Measurements from ENCODE around the gene CTAGE8. TPM values are rescaled to one million over a fixed set of nuclear protein-coding genes. Genes with fewer than 3 reads are reported as not detected.
"Not testable (repeated sequence)": the region's sequence is repeated elsewhere in the genome, so short reads cannot be mapped to it uniquely, and the experiment has no call there.

CTAGE8 gene, protein sequence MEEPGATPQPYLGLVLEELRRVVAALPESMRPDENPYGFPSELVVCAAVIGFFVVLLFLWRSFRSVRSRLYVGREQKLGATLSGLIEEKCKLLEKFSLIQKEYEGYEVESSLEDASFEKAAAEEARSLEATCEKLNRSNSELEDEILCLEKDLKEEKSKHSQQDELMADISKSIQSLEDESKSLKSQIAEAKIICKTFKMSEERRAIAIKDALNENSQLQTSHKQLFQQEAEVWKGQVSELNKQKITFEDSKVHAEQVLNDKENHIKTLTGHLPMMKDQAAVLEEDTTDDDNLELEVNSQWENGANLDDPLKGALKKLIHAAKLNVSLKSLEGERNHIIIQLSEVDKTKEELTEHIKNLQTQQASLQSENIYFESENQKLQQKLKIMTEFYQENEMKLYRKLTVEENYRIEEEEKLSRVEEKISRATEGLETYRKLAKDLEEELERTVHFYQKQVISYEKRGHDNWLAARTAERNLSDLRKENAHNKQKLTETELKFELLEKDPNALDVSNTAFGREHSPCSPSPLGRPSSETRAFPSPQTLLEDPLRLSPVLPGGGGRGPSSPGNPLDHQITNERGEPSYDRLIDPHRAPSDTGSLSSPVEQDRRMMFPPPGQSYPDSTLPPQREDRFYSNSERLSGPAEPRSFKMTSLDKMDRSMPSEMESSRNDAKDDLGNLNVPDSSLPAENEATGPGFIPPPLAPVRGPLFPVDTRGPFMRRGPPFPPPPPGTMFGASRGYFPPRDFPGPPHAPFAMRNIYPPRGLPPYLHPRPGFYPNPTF
- total RNA-seq = 1 to 10 TPM in 1 of 5 donors, under 1 TPM in 1, not detected in 3; 0.66 to 1.2 TPM
- total RNA-seq (2013) = 0.20 TPM

DNA sequence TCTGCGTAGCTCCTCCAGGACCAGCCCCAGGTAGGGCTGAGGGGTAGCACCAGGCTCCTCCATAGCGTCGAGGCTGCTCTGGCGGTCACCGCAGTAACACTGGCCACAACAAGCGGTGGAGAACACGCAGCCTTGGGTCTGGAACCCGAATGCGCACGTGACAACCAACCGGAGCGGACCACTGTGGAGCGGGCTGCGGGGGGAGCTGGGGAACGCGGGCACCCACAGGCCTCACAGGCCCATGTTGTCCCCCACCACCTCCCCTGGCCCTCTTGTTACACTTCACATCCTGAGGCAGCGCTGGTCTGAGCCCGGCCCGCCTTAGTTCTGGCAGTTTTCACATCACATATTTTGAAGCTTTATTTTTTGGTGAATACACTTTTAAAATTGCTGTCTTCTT, at the start of gene CTAGE8:
Gene CTAGE8 (minus strand): TSS at position 101 of the 400 bp plus-strand sequence. CDS start 38 bp downstream, at position 63.
- H3K36me3 Mint-ChIP-seq; H3K4me3 ChIP-seq (ENCODE audit: control insufficient read depth in 1 of 2, extremely low read depth in 1 of 2, low read length in 1 of 2); DNase-seq; H3K27ac Mint-ChIP-seq; H3K27ac ChIP-seq (ENCODE audit: low read length); H3K9me3 Mint-ChIP-seq; H3K4me1 ChIP-seq (ENCODE audit: control insufficient read depth in 1 of 2, extremely low read depth in 1 of 2, insufficient read depth in 2 of 2, low read length in 2 of 2); CTCF ChIA-PET; ATAC-seq (replicated peaks in 1 of 4); H3K27me3 Mint-ChIP-seq; H3K9me3 ChIP-seq; H3K4me3 Mint-ChIP-seq; H3K27me3 ChIP-seq (replicated peaks in 1 of 2; ENCODE audit: control insufficient read depth in 2 of 2, extremely low read depth in 1 of 2, insufficient read depth in 2 of 2, low read length in 1 of 2); POLR2A ChIA-PET; H3K36me3 ChIP-seq (ENCODE audit: control insufficient read depth in 2 of 2, extremely low read depth in 1 of 2, insufficient read depth in 1 of 2, low read length in 1 of 2); H3K4me1 Mint-ChIP-seq: not testable (repeated sequence)
- no CpG with 5 or more reads among the region's 19 CpGs for WGBS (ENCODE audit: insufficient coverage)

DNA sequence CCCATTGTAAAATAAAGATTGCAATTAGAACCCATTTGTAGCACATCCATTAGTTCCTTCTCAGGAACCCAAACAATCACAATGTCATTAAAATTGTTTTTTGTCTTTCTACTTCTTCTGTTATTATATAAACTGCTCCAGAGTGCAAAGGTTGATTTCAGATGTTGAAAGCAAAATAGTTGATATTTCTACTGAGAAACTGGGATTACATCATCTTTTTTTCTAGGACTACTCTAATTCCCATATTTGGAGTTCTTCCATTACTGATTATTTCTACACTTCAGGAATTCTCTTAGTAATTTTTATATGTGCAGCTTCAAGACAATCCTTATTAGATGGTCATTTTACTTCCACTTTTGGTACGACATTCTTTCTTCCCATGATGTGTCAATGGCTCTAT, 48.4 kb upstream of the CTAGE8 start:
- POLR2A ChIA-PET; H3K9me3 Mint-ChIP-seq; H3K27me3 ChIP-seq (replicated peaks in 1 of 2; ENCODE audit: control insufficient read depth in 2 of 2, extremely low read depth in 1 of 2, insufficient read depth in 2 of 2, low read length in 1 of 2); DNase-seq; ATAC-seq (replicated peaks in 1 of 4); H3K4me3 Mint-ChIP-seq; H3K27ac Mint-ChIP-seq; H3K36me3 Mint-ChIP-seq; H3K4me1 Mint-ChIP-seq; H3K36me3 ChIP-seq (ENCODE audit: control insufficient read depth in 2 of 2, extremely low read depth in 1 of 2, insufficient read depth in 1 of 2, low read length in 1 of 2); H3K4me3 ChIP-seq (ENCODE audit: control insufficient read depth in 1 of 2, extremely low read depth in 1 of 2, low read length in 1 of 2); CTCF ChIA-PET; H3K27ac ChIP-seq (ENCODE audit: low read length); H3K9me3 ChIP-seq; H3K27me3 Mint-ChIP-seq; H3K4me1 ChIP-seq (ENCODE audit: control insufficient read depth in 1 of 2, extremely low read depth in 1 of 2, insufficient read depth in 2 of 2, low read length in 2 of 2): not testable (repeated sequence)
- no CpG with 5 or more reads among the region's 1 CpG for WGBS (ENCODE audit: insufficient coverage)

GRCh38 chr7:144311872-144312469, 42.9 kb upstream of the CTAGE8 start, which contains the start of gene OR2A1:
Gene OR2A1 (plus strand): TSS chr7:144312419. CDS start chr7:144318125, 5,706 bp downstream.
- WGBS (ENCODE audit: insufficient coverage) = no CpG with 5 or more reads among the region's 2 CpGs
- H3K4me1 Mint-ChIP-seq; ATAC-seq (replicated peaks in 1 of 4); H3K4me3 Mint-ChIP-seq; H3K9me3 Mint-ChIP-seq; H3K4me1 ChIP-seq (ENCODE audit: control insufficient read depth in 1 of 2, extremely low read depth in 1 of 2, insufficient read depth in 2 of 2, low read length in 2 of 2); CTCF ChIA-PET; H3K27ac Mint-ChIP-seq; H3K27me3 ChIP-seq (replicated peaks in 1 of 2; ENCODE audit: control insufficient read depth in 2 of 2, extremely low read depth in 1 of 2, insufficient read depth in 2 of 2, low read length in 1 of 2); H3K9me3 ChIP-seq; DNase-seq; H3K27me3 Mint-ChIP-seq; H3K27ac ChIP-seq (ENCODE audit: low read length); H3K36me3 Mint-ChIP-seq; H3K4me3 ChIP-seq (ENCODE audit: control insufficient read depth in 1 of 2, extremely low read depth in 1 of 2, low read length in 1 of 2); H3K36me3 ChIP-seq (ENCODE audit: control insufficient read depth in 2 of 2, extremely low read depth in 1 of 2, insufficient read depth in 1 of 2, low read length in 1 of 2); POLR2A ChIA-PET: not testable (repeated sequence)

GRCh38 chr7:144311218-144311617, 42.1 kb upstream of the CTAGE8 start:
- H3K9me3 Mint-ChIP-seq; H3K9me3 ChIP-seq; H3K27ac Mint-ChIP-seq; H3K4me3 Mint-ChIP-seq; H3K36me3 ChIP-seq (ENCODE audit: control insufficient read depth in 2 of 2, extremely low read depth in 1 of 2, insufficient read depth in 1 of 2, low read length in 1 of 2); H3K4me3 ChIP-seq (ENCODE audit: control insufficient read depth in 1 of 2, extremely low read depth in 1 of 2, low read length in 1 of 2); H3K27me3 ChIP-seq (replicated peaks in 1 of 2; ENCODE audit: control insufficient read depth in 2 of 2, extremely low read depth in 1 of 2, insufficient read depth in 2 of 2, low read length in 1 of 2); H3K27ac ChIP-seq (ENCODE audit: low read length); ATAC-seq (replicated peaks in 1 of 4); H3K36me3 Mint-ChIP-seq; DNase-seq; POLR2A ChIA-PET; H3K27me3 Mint-ChIP-seq; CTCF ChIA-PET; H3K4me1 ChIP-seq (ENCODE audit: control insufficient read depth in 1 of 2, extremely low read depth in 1 of 2, insufficient read depth in 2 of 2, low read length in 2 of 2); H3K4me1 Mint-ChIP-seq: not testable (repeated sequence)
- WGBS (ENCODE audit: insufficient coverage) = no CpG with 5 or more reads among the region's 2 CpGs

- H3K9me3 ChIP-seq; DNase-seq; H3K27ac Mint-ChIP-seq; H3K36me3 Mint-ChIP-seq; H3K27ac ChIP-seq (ENCODE audit: low read length); POLR2A ChIA-PET; H3K4me1 Mint-ChIP-seq; CTCF ChIA-PET; H3K4me3 ChIP-seq (ENCODE audit: control insufficient read depth in 1 of 2, extremely low read depth in 1 of 2, low read length in 1 of 2); H3K27me3 ChIP-seq (replicated peaks in 1 of 2; ENCODE audit: control insufficient read depth in 2 of 2, extremely low read depth in 1 of 2, insufficient read depth in 2 of 2, low read length in 1 of 2); H3K27me3 Mint-ChIP-seq; H3K4me3 Mint-ChIP-seq; H3K9me3 Mint-ChIP-seq; H3K36me3 ChIP-seq (ENCODE audit: control insufficient read depth in 2 of 2, extremely low read depth in 1 of 2, insufficient read depth in 1 of 2, low read length in 1 of 2); H3K4me1 ChIP-seq (ENCODE audit: control insufficient read depth in 1 of 2, extremely low read depth in 1 of 2, insufficient read depth in 2 of 2, low read length in 2 of 2); ATAC-seq (replicated peaks in 1 of 4): not testable (repeated sequence)
- WGBS (ENCODE audit: insufficient coverage) = no CpG with 5 or more reads among the region's 2 CpGs
These were observed 40.6 kb upstream of the CTAGE8 start for GRCh38 chr7:144309702-144310101.

- CTCF ChIA-PET; H3K9me3 ChIP-seq; H3K36me3 Mint-ChIP-seq; H3K4me3 Mint-ChIP-seq; H3K9me3 Mint-ChIP-seq; DNase-seq; H3K4me3 ChIP-seq (ENCODE audit: control insufficient read depth in 1 of 2, extremely low read depth in 1 of 2, low read length in 1 of 2); H3K36me3 ChIP-seq (ENCODE audit: control insufficient read depth in 2 of 2, extremely low read depth in 1 of 2, insufficient read depth in 1 of 2, low read length in 1 of 2); ATAC-seq (replicated peaks in 1 of 4); H3K27me3 Mint-ChIP-seq; H3K4me1 Mint-ChIP-seq; POLR2A ChIA-PET; H3K27me3 ChIP-seq (replicated peaks in 1 of 2; ENCODE audit: control insufficient read depth in 2 of 2, extremely low read depth in 1 of 2, insufficient read depth in 2 of 2, low read length in 1 of 2); H3K27ac ChIP-seq (ENCODE audit: low read length); H3K27ac Mint-ChIP-seq; H3K4me1 ChIP-seq (ENCODE audit: control insufficient read depth in 1 of 2, extremely low read depth in 1 of 2, insufficient read depth in 2 of 2, low read length in 2 of 2): not testable (repeated sequence)
- WGBS (ENCODE audit: insufficient coverage) = no CpG with 5 or more reads among the region's 2 CpGs
These were observed 36.1 kb upstream of the CTAGE8 start for GRCh38 chr7:144305156-144305555.
